ENCODE measurements around the gene ZBTB11.

- no peak for TF ChIP-seq EZH2 (IDR thresholded peaks at IDR 0.05; ENCODE audit: borderline replicate concordance, low read depth, low read length, poor library complexity, severe bottlenecking)
- TF ChIP-seq, protein P1, sequence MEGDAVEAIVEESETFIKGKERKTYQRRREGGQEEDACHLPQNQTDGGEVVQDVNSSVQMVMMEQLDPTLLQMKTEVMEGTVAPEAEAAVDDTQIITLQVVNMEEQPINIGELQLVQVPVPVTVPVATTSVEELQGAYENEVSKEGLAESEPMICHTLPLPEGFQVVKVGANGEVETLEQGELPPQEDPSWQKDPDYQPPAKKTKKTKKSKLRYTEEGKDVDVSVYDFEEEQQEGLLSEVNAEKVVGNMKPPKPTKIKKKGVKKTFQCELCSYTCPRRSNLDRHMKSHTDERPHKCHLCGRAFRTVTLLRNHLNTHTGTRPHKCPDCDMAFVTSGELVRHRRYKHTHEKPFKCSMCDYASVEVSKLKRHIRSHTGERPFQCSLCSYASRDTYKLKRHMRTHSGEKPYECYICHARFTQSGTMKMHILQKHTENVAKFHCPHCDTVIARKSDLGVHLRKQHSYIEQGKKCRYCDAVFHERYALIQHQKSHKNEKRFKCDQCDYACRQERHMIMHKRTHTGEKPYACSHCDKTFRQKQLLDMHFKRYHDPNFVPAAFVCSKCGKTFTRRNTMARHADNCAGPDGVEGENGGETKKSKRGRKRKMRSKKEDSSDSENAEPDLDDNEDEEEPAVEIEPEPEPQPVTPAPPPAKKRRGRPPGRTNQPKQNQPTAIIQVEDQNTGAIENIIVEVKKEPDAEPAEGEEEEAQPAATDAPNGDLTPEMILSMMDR (conservative IDR thresholded peaks at IDR 0.05; ENCODE audit: low read depth, low read length), result no peak
Observed at GRCh38 chr3:101680466-101680865, 3.5 kb upstream of the ZBTB11 start.

Measured in A673 (cell line).